ENCODE data around the gene SSR3. TPM values are rescaled to one million over a fixed set of nuclear protein-coding genes. Genes with fewer than 3 reads are reported as not detected.

Gene SSR3
- total and polyA plus RNA-seq, 2 of the 13 experiments (the other 11 are each of a cell fraction or from before 2014, with no cell fraction given) = 229 to 325 TPM

GRCh38 chr3:156561533-156561932 is 6.6 kb upstream of the SSR3 start:
- Histone ChIP-seq H3K4me2 (ENCODE audit: low read depth, low read length) (no peak overlapping the region), H3K9ac (ENCODE audit: insufficient read depth, low read depth, low read length) (no peak overlapping the region), H3K27me3 (ENCODE audit: control insufficient read depth in 1 of 2, insufficient read depth in 2 of 2, low read length in 2 of 2) (no peaks in the 10 kb centered on the region; a peak in 1 of 5 replicates), H3K36me3 (replicated peaks in 1 of 2; ENCODE audit: control insufficient read depth in 1 of 2, insufficient read depth in 2 of 2, low read length in 2 of 2) (no peaks in the 10 kb centered on the region), H3K9me3 (ENCODE audit: low read length) (no peaks in the 10 kb centered on the region), H4K20me1 (ENCODE audit: insufficient read depth, low read length) (no peaks in the 10 kb centered on the region), H3K4me1 (ENCODE audit: insufficient read depth, low read length) (no peaks in the 10 kb centered on the region), H3K4me3 (replicated peaks in 1 of 3; ENCODE audit: insufficient read depth in 1 of 3, low read depth in 2 of 3, low read length in 3 of 3) (no peak overlapping the region), H2AFZ (ENCODE audit: low read length) (no peak overlapping the region), H3K79me2 (ENCODE audit: insufficient read depth, low read length) (no peaks in the 10 kb centered on the region), H3K27ac (ENCODE audit: extremely low read length, insufficient read depth, low read length) (no peak overlapping the region)
- in situ Hi-C loops (cut with HindIII; ENCODE audit: extremely low pct_ligation_motif_present, low pct_unique_long_range_greater_than_20kb) (no loop called here), intact Hi-C loops (cut with micrococcal nuclease; ENCODE audit: unreplicated experiment) (no loop called here)
- ATAC-seq (no peak), FAIRE-seq (no peak), DNase-seq (ENCODE audit: low spot score) (no peak)
- BruUV-seq (replicated peaks) = no TSS peak
- no CpG with 5 or more reads among the region's 2 CpGs for WGBS (ENCODE audit: low lambda C conversion rate)
- no peak for TF ChIP-seq ZNF552 (CRISPR knock-in tag; IDR thresholded peaks at IDR 0.05; ENCODE audit: borderline replicate concordance)
- TF ChIP-seq ZNF572 (CRISPR knock-in tag; IDR thresholded peaks at IDR 0.05) = no peak
- TF ChIP-seq ZNF577 (CRISPR knock-in tag; IDR thresholded peaks at IDR 0.05; ENCODE audit: borderline replicate concordance, low read depth) = no peak
- TF ChIP-seq ZNF225 (CRISPR knock-in tag; IDR thresholded peaks at IDR 0.05) = no peak
- no peak for TF ChIP-seq ZNF280B (CRISPR knock-in tag; IDR thresholded peaks at IDR 0.05; ENCODE audit: borderline replicate concordance)
- TF ChIP-seq MNT (IDR thresholded peaks at IDR 0.05) = no peak
- TF ChIP-seq ELF4 (CRISPR knock-in tag; IDR thresholded peaks at IDR 0.05; ENCODE audit: borderline replicate concordance) = no peak
- TF ChIP-seq ZNF800 (CRISPR knock-in tag; IDR thresholded peaks at IDR 0.05) = no peak
- no peak for TF ChIP-seq ZFP1 (CRISPR knock-in tag; IDR thresholded peaks at IDR 0.05)
- no peak for TF ChIP-seq ATF5 (CRISPR knock-in tag; IDR thresholded peaks at IDR 0.05; ENCODE audit: low read depth)
- TF ChIP-seq ATM (IDR thresholded peaks at IDR 0.05; ENCODE audit: borderline replicate concordance) = no peak
- no peak for TF ChIP-seq E2F5 (CRISPR knock-in tag; conservative IDR thresholded peaks at IDR 0.05)
- no peak for TF ChIP-seq TBX3 (IDR thresholded peaks at IDR 0.05; ENCODE audit: borderline replicate concordance)
- ChIA-PET POLR2A (no interaction called here), CTCF (ENCODE audit: low intra/inter-chr PET ratio, low total read pairs) (no interaction called here)
